Skeletal muscle cell (primary cell): ENCODE results near the gene KRTAP4-11.
"Not testable (repeated sequence)": the region's sequence is repeated elsewhere in the genome, so short reads cannot be mapped to it uniquely, and the experiment has no call there.

Experiments
- DNase-seq: peaks from one replicate; pipeline ENCODE4 v3.0.0-alpha.2; 2010; ENCODE audit warnings: low read depth
- H3K4me3 ChIP-seq: 2 replicates; pipeline ENCODE4 v1.5.1; 2011; ENCODE audit warnings: low read depth, mild to moderate bottlenecking, control low read depth, low read length, moderate library complexity

KRTAP4-11 gene

GRCh38 chr17:41117846-41118386 is at the start of gene KRTAP4-11:
TSS of gene KRTAP4-11 (minus strand) at chr17:41118373. CDS start at chr17:41118315, 58 bp downstream.
- not testable (repeated sequence) for DNase-seq, H3K4me3 ChIP-seq

- DNase-seq = no peak
- H3K4me3 ChIP-seq = no peak overlapping the region
Observed at GRCh38 chr17:41167561-41167960, 49.4 kb upstream of the KRTAP4-11 start.

- DNase-seq = no peak
- no peak overlapping the region for H3K4me3 ChIP-seq
Observed at GRCh38 chr17:41163828-41164227, 45.7 kb upstream of the KRTAP4-11 start.

- H3K4me3 ChIP-seq = no peak within 1 kb of the TSS
- DNase-seq = no peak
Observed at GRCh38 chr17:41160648-41161047, 42.5 kb upstream of the KRTAP4-11 start, which contains the start of gene KRTAP4-4. TSS of gene KRTAP4-4 (minus strand) at chr17:41160748. CDS start at chr17:41160691, 57 bp downstream.

- not testable (repeated sequence) for DNase-seq, H3K4me3 ChIP-seq
Observed at GRCh38 chr17:41160190-41160589, 42.0 kb upstream of the KRTAP4-11 start.

GRCh38 chr17:41153856-41154255 is 35.7 kb upstream of the KRTAP4-11 start:
- DNase-seq = no peak
- no peak overlapping the region for H3K4me3 ChIP-seq

- no peak overlapping the region for H3K4me3 ChIP-seq
- no peak for DNase-seq
Observed at GRCh38 chr17:41151525-41151924, 33.4 kb upstream of the KRTAP4-11 start.

GRCh38 chr17:41150026-41150425 is 31.9 kb upstream of the KRTAP4-11 start:
- H3K4me3 ChIP-seq = no peak overlapping the region
- DNase-seq = no peak

GRCh38 chr17:41149652-41149985 is 31.4 kb upstream of the KRTAP4-11 start, which contains the start of gene KRTAP4-5:
TSS of gene KRTAP4-5 (minus strand) at chr17:41149825. CDS start at chr17:41149767, 58 bp downstream.
- no peak for DNase-seq
- no peak within 1 kb of the TSS for H3K4me3 ChIP-seq

GRCh38 chr17:41148971-41149651 is 30.9 kb upstream of the KRTAP4-11 start:
- H3K4me3 ChIP-seq, DNase-seq: not testable (repeated sequence)

GRCh38 chr17:41147531-41148204 is 29.5 kb upstream of the KRTAP4-11 start:
- H3K4me3 ChIP-seq = no peak overlapping the region
- no peak for DNase-seq

- DNase-seq = no peak
- H3K4me3 ChIP-seq = no peak overlapping the region
Observed at GRCh38 chr17:41145261-41145660, 27.1 kb upstream of the KRTAP4-11 start.

GRCh38 chr17:41144846-41145245 is 26.7 kb upstream of the KRTAP4-11 start:
- no peak overlapping the region for H3K4me3 ChIP-seq
- no peak for DNase-seq

- no peak for DNase-seq
- no peak overlapping the region for H3K4me3 ChIP-seq
Observed at GRCh38 chr17:41141361-41141760, 23.2 kb upstream of the KRTAP4-11 start.

GRCh38 chr17:41140360-41141131 is 22.4 kb upstream of the KRTAP4-11 start, which contains the start of gene KRTAP4-6:
TSS of gene KRTAP4-6 (minus strand) at chr17:41140544. CDS start at chr17:41140487, 57 bp downstream.
- DNase-seq = peak; percentile 69
- no peak within 1 kb of the TSS for H3K4me3 ChIP-seq

- H3K4me3 ChIP-seq = not testable (repeated sequence)
Observed at GRCh38 chr17:41139865-41140264, 21.7 kb upstream of the KRTAP4-11 start.

GRCh38 chr17:41133880-41134735 is 15.9 kb upstream of the KRTAP4-11 start:
- H3K4me3 ChIP-seq = no peak overlapping the region
- no peak for DNase-seq

More at GRCh38 chr17:41139865-41140264, 21.7 kb upstream of the KRTAP4-11 start:
- DNase-seq = not testable (repeated sequence)

GRCh38 chr17:41131979-41132378 is 13.8 kb upstream of the KRTAP4-11 start:
- DNase-seq = no peak
- no peak overlapping the region for H3K4me3 ChIP-seq

- DNase-seq = no peak
- H3K4me3 ChIP-seq = no peak overlapping the region
Observed at GRCh38 chr17:41127371-41127770, 9.2 kb upstream of the KRTAP4-11 start.
